Neural progenitor cell (in vitro differentiated cells): ENCODE measurements around the gene PBX3. TPM values are rescaled to one million over a fixed set of nuclear protein-coding genes. Genes with fewer than 3 reads are reported as not detected.
A peak's percentile ranks its signal among the peaks of the same experiment; 100 is the strongest.

Experiments
- DNase-seq: peaks from one replicate; pipeline ENCODE4 v3.0.0-alpha.2; 2016; ENCODE audit warnings: low spot score
- H2AFZ ChIP-seq: fragments of 200-600 bp; sonication (generic); replicated peaks from 2 replicates; pipeline ENCODE4 v1.6.1; 2016; ENCODE audit warnings: antibody characterized with exemption
- H3F3A ChIP-seq: fragments of 200-600 bp; sonication (generic); 2 replicates; pipeline ENCODE4 v1.6.1; 2016; ENCODE audit warnings: antibody characterized with exemption, low read depth
- H3K27ac ChIP-seq: fragments of 200-600 bp; sonication (generic); 2 replicates; pipeline ENCODE4 v1.5.1; 2016; ENCODE audit warnings: mild to moderate bottlenecking
- H3K27me3 ChIP-seq: fragments of 200-600 bp; sonication (generic); 2 replicates; pipeline ENCODE4 v1.6.1; 2016; ENCODE audit warnings: mild to moderate bottlenecking, moderate library complexity
- H3K36me3 ChIP-seq: fragments of 200-600 bp; sonication (generic); 2 replicates; pipeline ENCODE4 v1.5.1; 2016
- H3K4me1 ChIP-seq: fragments of 200-600 bp; sonication (generic); 2 replicates; pipeline ENCODE4 v1.6.1; 2016; ENCODE audit warnings: mixed run types
- H3K4me2 ChIP-seq: fragments of 200-600 bp; sonication (generic); 2 replicates; pipeline ENCODE4 v1.6.1; 2016
- H3K4me3 ChIP-seq: fragments of 200-600 bp; sonication (generic); 2 replicates; pipeline ENCODE4 v1.5.1; 2016
- H3K79me2 ChIP-seq: fragments of 200-600 bp; sonication (generic); 2 replicates; pipeline ENCODE4 v1.6.1; 2016; ENCODE audit warnings: low read depth
- H3K9ac ChIP-seq: fragments of 200-600 bp; sonication (generic); 2 replicates; pipeline ENCODE4 v1.6.1; 2016
- H3K9me3 ChIP-seq: fragments of 200-600 bp; sonication (generic); 2 replicates; pipeline ENCODE4 v1.5.1; 2016; ENCODE audit warnings: low read depth
- H4K20me1 ChIP-seq: fragments of 200-600 bp; sonication (generic); 2 replicates; pipeline ENCODE4 v1.6.1; 2016; ENCODE audit warnings: low read depth
- H3K27ac Mint-ChIP-seq: 3 replicates; pipeline ENCODE4 v1.8.0; 2021; ENCODE audit warnings: mixed read lengths
- H3K27me3 Mint-ChIP-seq: 2 replicates; pipeline ENCODE4 v1.8.0; 2022; ENCODE audit warnings: low read depth, mild to moderate bottlenecking, inconsistent platforms, moderate library complexity, mixed read lengths; ENCODE audit not compliant: insufficient read depth
- H3K36me3 Mint-ChIP-seq: 3 replicates; pipeline ENCODE4 v1.8.0; 2021; ENCODE audit warnings: mixed read lengths
- H3K4me1 Mint-ChIP-seq: 3 replicates; pipeline ENCODE4 v1.8.0; 2021; ENCODE audit warnings: mixed read lengths
- H3K4me3 Mint-ChIP-seq: 3 replicates; pipeline ENCODE4 v1.8.0; 2021; ENCODE audit warnings: mild to moderate bottlenecking, moderate library complexity, mixed read lengths
- H3K9me3 Mint-ChIP-seq: 3 replicates; pipeline ENCODE4 v1.8.0; 2020; ENCODE audit warnings: mixed read lengths
- CTCF ChIP-seq: fragments of 200-600 bp; sonication (generic); IDR thresholded peaks from 2 replicates; pipeline ENCODE4 v1.5.1; 2017; ENCODE audit warnings: antibody characterized with exemption, mild to moderate bottlenecking
- EZH2 ChIP-seq: fragments of 200-600 bp; sonication (generic); IDR thresholded peaks from 2 replicates; pipeline ENCODE4 v1.6.1; 2017; ENCODE audit warnings: antibody characterized with exemption, mild to moderate bottlenecking, moderate library complexity
- EZH2phosphoT487 ChIP-seq: fragments of 200-600 bp; sonication (generic); IDR thresholded peaks from 2 replicates; pipeline ENCODE4 v1.6.1; 2017; ENCODE audit warnings: antibody characterized with exemption
- total RNA-seq: library from RNA; depleted of rRNA; stranded (reverse); fragments of >200 nt; gene quantifications from 2 replicates; pipeline ENCODE4 v1.2.3, GENCODE V29; 2015; ENCODE audit warnings: low replicate concordance

Gene PBX3
- total RNA-seq, 1 donor from 2014 or later, result 99.5 TPM

DNA sequence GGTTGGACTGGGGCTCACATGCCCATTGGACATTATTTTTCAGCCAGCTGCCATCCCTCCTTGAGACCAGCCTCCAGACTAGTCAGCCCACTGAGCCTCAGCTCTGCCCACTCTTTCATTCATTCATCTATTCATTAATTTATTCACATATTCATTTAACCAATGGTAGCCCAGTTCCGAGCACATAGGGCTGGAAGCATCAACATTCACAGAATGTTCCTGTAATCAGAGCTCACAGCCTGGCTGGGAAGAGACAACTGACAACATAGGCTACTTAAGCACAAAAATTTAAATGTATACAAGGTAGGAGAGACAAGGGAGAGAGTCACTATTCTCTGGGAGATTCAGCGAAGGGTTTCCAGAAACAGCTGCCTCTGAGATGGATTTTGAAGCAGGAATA, 17.0 kb upstream of the PBX3 start:
- H3K79me2 ChIP-seq, result no peaks in the 10 kb centered on the region
- Mint-ChIP-seq H3K4me3 (no peak overlapping the region), H3K9me3 (no peaks in the 10 kb centered on the region), H3K4me1 (no peaks in the 10 kb centered on the region), H3K27me3 (peaks cover 9% of the 10 kb centered on the region), H3K36me3 (no peaks in the 10 kb centered on the region), H3K27ac (no peak overlapping the region)
- no peaks in the 10 kb centered on the region for H3K36me3 ChIP-seq
- no peaks in the 10 kb centered on the region for H4K20me1 ChIP-seq
- H3K9me3 ChIP-seq, result no peaks in the 10 kb centered on the region
- no peak overlapping the region for H3K4me2 ChIP-seq
- no peak overlapping the region for H3K9ac ChIP-seq
- no peaks in the 10 kb centered on the region for H3K27me3 ChIP-seq
- H3K4me1 ChIP-seq, result peaks cover 7% of the 10 kb centered on the region
- no peak for DNase-seq
- H3F3A ChIP-seq, result no peaks in the 10 kb centered on the region
- no peak overlapping the region for H3K27ac ChIP-seq
- TF ChIP-seq EZH2, result no peak
- TF ChIP-seq EZH2phosphoT487, result no peak
- no peak for TF ChIP-seq CTCF
- H3K4me3 ChIP-seq, result no peak overlapping the region
- no peak overlapping the region for H2AFZ ChIP-seq

DNA sequence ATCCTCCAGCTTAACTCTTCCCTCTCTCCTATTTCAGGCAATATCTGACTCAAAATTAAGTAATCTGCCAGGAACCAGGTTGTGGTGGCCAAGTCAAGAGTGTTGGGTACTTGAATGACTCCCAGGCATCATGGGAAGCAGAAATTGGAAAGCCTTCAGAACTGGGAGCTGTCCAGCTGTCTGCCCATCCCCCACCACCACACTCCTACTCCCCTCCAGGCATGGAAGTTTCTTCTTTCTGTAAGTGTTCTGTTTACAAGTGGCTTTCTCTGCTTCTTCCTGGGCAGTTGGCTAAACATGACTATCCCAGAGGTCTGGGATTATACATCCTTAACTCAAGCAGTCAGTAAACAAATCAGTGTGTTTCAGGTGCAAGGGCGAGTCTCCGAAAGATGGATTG, 14.6 kb upstream of the PBX3 start:
- no peaks in the 10 kb centered on the region for H3K36me3 Mint-ChIP-seq
- TF ChIP-seq EZH2 (no peak), EZH2phosphoT487 (no peak), CTCF (no peak)
- H3K36me3 ChIP-seq, result no peaks in the 10 kb centered on the region
- no peaks in the 10 kb centered on the region for H3K9me3 ChIP-seq
- no peak overlapping the region for H3K4me3 ChIP-seq
- no peak overlapping the region for H3K27ac Mint-ChIP-seq
- H3K9ac ChIP-seq, result no peak overlapping the region
- peaks cover 11% of the 10 kb centered on the region for H3K27me3 Mint-ChIP-seq
- no peaks in the 10 kb centered on the region for H3K79me2 ChIP-seq
- no peak overlapping the region for H3K27ac ChIP-seq
- no peaks in the 10 kb centered on the region for H3K27me3 ChIP-seq
- H3K4me3 Mint-ChIP-seq, result no peak overlapping the region
- peak; percentile 57 for DNase-seq
- H3K4me2 ChIP-seq, result no peak overlapping the region
- no peaks in the 10 kb centered on the region for H3K4me1 Mint-ChIP-seq
- no peaks in the 10 kb centered on the region for H3K9me3 Mint-ChIP-seq
- H4K20me1 ChIP-seq, result no peaks in the 10 kb centered on the region
- H2AFZ ChIP-seq, result no peak overlapping the region
- H3K4me1 ChIP-seq, result peaks cover 7% of the 10 kb centered on the region
- H3F3A ChIP-seq, result no peaks in the 10 kb centered on the region

GRCh38 chr9:125739436-125739835, 7.7 kb upstream of the PBX3 start:
- Histone ChIP-seq H3K4me3 (no peak overlapping the region), H3K4me1 (no peaks in the 10 kb centered on the region), H3F3A (no peaks in the 10 kb centered on the region), H3K4me2 (no peak overlapping the region), H3K27me3 (peaks cover under 1% of the 10 kb centered on the region), H3K36me3 (no peaks in the 10 kb centered on the region), H3K79me2 (no peaks in the 10 kb centered on the region), H2AFZ (no peak overlapping the region), H3K9me3 (no peaks in the 10 kb centered on the region), H3K27ac (no peak overlapping the region), H3K9ac (no peak overlapping the region), H4K20me1 (no peaks in the 10 kb centered on the region)
- Mint-ChIP-seq H3K4me1 (no peaks in the 10 kb centered on the region), H3K36me3 (no peaks in the 10 kb centered on the region), H3K4me3 (no peak overlapping the region), H3K9me3 (no peaks in the 10 kb centered on the region), H3K27ac (no peak overlapping the region), H3K27me3 (peaks cover 3% of the 10 kb centered on the region)
- DNase-seq, result no peak
- TF ChIP-seq CTCF, result no peak
- TF ChIP-seq EZH2phosphoT487, result no peak
- TF ChIP-seq EZH2, result no peak
